ENCODE measurements around the gene MAPKAPK2.

The MAPKAPK2 gene

DNA sequence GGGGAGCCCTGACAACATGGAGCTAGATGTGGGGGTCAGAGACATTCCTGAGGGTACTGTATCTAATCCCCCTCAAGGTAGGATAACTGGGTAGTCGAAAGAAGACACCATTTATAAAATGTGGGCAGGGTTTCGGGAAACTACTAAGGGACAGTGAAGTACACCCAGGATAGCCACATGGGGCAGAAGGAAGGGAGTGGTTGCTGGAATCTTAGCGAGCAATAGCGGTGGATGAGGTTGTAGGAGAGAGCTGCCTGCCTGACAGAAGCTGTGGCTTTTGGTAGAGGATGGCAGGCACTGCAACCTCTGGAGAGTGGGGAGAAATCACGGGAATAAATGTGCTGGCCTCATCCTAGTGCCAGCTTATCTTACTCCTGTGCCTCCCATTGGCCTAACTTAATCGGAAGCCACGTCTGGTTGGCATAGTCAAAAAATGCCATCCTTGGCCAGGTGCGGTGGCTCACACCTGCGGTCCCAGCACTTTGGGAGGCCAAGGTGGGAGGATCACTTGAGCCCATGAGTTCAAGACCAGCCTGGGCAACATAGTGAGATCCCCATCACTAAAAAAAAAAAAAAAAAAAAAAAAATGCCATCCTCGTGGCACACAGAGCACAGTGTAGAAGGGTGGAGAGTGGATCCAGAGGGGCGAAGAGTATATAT lies 23.4 kb upstream of the MAPKAPK2 start:
- DNase-seq, result no peak

- no peak for DNase-seq
These were observed 22.2 kb upstream of the MAPKAPK2 start for GRCh38 chr1:206662396-206663092.

GRCh38 chr1:206663362-206663761 lies 21.3 kb upstream of the MAPKAPK2 start:
- peak in 2 of 3 donors; percentile 41 to 43 for DNase-seq

GRCh38 chr1:206663832-206664652 lies 20.7 kb upstream of the MAPKAPK2 start:
- DNase-seq, result peak; percentile 71 to 85 (median 81)

GRCh38 chr1:206664740-206665139 lies 20.0 kb upstream of the MAPKAPK2 start:
- no peak for DNase-seq

GRCh38 chr1:206666031-206666561 lies 18.6 kb upstream of the MAPKAPK2 start:
- DNase-seq, result peak in 2 of 3 donors; percentile 51 to 56

GRCh38 chr1:206666954-206667665 lies 17.6 kb upstream of the MAPKAPK2 start:
- peak; percentile 49 to 67 (median 53) for DNase-seq

- DNase-seq, result no peak
These were observed 16.4 kb upstream of the MAPKAPK2 start for GRCh38 chr1:206668351-206668750.

DNA sequence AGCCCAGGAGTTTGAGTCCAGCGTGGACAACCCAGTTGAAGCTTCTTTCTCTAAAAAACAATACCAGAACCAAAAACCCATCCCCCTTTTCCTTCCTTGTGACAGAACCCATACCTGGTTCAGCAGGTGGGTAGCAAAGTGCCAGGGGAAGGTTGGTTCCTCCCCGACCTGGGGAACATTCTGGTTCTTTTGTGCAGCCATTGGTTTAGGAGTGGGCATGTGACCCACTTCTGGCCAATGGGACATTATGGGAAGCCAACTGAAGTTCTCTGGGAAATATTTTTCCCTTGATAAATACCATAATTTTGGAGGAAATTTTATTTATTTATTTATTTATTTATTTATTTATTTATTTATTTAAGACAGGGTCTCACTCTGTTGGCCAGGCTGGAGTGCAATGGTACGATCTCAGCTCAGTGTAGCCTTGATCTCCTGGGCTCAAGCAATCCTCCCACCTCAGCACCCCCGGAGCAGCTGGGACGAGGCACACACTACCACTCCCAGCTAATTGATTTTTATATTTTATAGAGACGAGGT lies 15.8 kb upstream of the MAPKAPK2 start:
- no peak for DNase-seq

GRCh38 chr1:206672011-206672688 lies 12.6 kb upstream of the MAPKAPK2 start:
- peak; percentile 75 to 92 (median 88) for DNase-seq

GRCh38 chr1:206672844-206673758 lies 11.6 kb upstream of the MAPKAPK2 start:
- peak; percentile 68 to 85 (median 83) for DNase-seq

GRCh38 chr1:206674236-206674635 lies 10.5 kb upstream of the MAPKAPK2 start:
- no peak for DNase-seq

- DNase-seq, result peak; percentile 42 to 50 (median 49)
These were observed 9.9 kb upstream of the MAPKAPK2 start for GRCh38 chr1:206674745-206675175.

DNA sequence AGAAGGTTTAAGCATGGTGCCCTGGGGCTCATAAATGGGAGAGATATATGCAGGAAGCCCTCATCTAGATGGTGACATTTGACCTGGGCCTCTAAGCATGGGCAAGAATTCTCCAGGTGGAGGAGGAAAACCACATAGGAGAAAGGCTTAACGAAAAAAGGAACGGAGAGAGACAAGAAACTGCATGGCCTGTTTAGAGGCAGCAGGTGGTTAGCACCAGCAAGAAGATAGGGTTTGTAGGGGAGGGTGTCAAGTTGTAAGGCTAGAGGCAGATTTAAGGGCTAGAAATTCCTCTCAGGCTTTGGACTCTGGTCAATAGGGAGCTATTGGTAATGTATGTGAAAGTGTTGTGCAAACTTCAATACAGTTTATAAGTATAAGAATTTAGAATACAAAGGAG lies 8.2 kb upstream of the MAPKAPK2 start:
- no peak for DNase-seq

- no peak for DNase-seq
These were observed 6.2 kb upstream of the MAPKAPK2 start for GRCh38 chr1:206678490-206678889.

- peak; percentile 90 to 94 (median 91) for DNase-seq
These were observed 4.9 kb upstream of the MAPKAPK2 start for GRCh38 chr1:206679738-206680211.

DNA sequence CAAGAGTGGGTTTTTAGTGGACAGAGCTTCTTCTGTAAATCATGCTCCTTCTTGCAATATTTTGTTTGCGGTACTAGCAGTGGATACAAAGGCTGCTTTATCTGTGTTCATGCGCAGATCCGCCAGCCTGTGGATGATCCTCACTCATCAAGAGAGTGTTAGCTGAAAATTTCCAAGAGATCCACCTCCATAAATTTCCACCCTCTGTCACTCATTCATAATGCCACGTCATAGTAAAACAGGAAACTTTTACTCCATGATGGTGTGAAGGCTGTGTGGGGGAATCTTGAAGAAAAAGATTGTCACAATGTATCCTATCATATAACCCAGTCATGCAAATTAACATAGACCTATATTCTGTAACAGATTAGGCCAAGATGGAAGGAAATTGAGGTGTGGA lies 4.4 kb upstream of the MAPKAPK2 start:
- DNase-seq, result peak; percentile 66 to 86 (median 83)

- DNase-seq, result no peak
These were observed 3.3 kb upstream of the MAPKAPK2 start for GRCh38 chr1:206681359-206681758.

DNA sequence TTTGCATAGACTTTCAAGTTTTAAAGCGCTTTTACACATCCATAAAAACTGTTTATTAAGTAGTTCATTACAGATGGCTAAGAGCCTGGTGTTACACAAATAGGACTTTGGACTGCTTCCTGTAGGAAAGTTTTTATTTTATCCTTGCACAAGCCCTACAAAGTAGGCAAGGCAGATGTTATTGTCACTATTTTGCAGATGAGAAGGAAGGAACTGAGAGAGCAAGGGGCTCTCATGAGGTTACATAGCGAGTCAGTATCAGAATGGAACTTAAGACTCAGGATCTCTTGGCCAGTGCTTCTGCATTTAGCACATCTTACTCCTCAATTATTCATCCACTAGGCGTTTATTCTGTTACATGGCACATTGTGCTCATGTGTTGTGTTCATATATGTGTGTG lies 2.6 kb upstream of the MAPKAPK2 start:
- DNase-seq, result peak; percentile 34 to 56 (median 38)

DNA sequence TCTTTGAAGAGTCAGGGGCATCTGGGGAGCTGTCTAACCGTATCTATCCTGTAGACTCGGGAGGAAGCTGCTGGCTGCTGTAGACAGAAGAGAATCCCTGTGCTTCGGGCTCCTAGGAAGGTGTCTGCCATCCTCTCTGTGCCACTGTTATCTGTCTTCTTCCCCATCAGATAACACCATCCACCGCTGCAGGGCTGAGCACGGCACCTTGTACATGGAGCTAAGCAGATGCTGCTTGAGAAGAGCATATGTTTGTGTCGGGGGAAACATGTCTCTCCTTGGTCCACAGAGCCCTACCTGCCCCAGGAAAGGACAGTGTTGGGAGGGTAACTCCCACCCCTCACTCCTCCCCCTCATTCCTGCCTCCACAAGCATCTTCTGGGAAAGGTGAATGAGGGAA lies 1.4 kb upstream of the MAPKAPK2 start:
- DNase-seq, result no peak

Measured in suppressor macrophage treated with lipopolysaccharide for 1 hour (primary cell).